CD8-positive, alpha-beta memory T cell (primary cell): ENCODE measurements around the gene CSNK2B. TPM values are rescaled to one million over a fixed set of nuclear protein-coding genes. Genes with fewer than 3 reads are reported as not detected.

Experiments used
- CTCF ChIA-PET: fragments of 350-600 bp; sonication (Branson Sonifier 250); formaldehyde crosslinking; loops from one replicate; lab custom pipeline; 2021; ENCODE audit warnings: antibody characterized with exemption; lab: Charles Lee
- POLR2A ChIA-PET: fragments of 350-600 bp; sonication (Branson Sonifier 250); formaldehyde crosslinking; loops from one replicate; lab custom pipeline; 2021; ENCODE audit warnings: antibody characterized with exemption; lab: Charles Lee
- DNase-seq, 5 donors: peaks; one replicate each; pipeline versions ENCODE4 v3.0.0 to v3.0.0-alpha.2; 2020 to 2022; ENCODE audit warnings: mixed read lengths in 1 of 5
- H3K27ac ChIP-seq: one replicate; pipeline ENCODE4 v1.7.0; 2013; ENCODE audit warnings: low read depth, mild to moderate bottlenecking, low read length, moderate library complexity
- H3K27me3 ChIP-seq: 2 replicates; pipeline ENCODE4 v1.7.0; 2013; ENCODE audit warnings: low read length, mild to moderate bottlenecking; ENCODE audit not compliant: insufficient read depth, poor library complexity, severe bottlenecking
- H3K36me3 ChIP-seq: 2 replicates; pipeline ENCODE4 v1.7.0; 2013; ENCODE audit warnings: mild to moderate bottlenecking, low read length, moderate library complexity; ENCODE audit not compliant: insufficient read depth
- H3K4me1 ChIP-seq: 2 replicates; pipeline ENCODE4 v1.7.0; 2013; ENCODE audit warnings: mild to moderate bottlenecking, low read length, moderate library complexity; ENCODE audit not compliant: insufficient read depth
- H3K4me3 ChIP-seq: 2 replicates; pipeline ENCODE4 v1.7.0; 2013; ENCODE audit warnings: mild to moderate bottlenecking, low read length
- H3K9me3 ChIP-seq: 2 replicates; pipeline ENCODE4 v1.7.0; 2013; ENCODE audit warnings: mild to moderate bottlenecking, low read length
- H3K27ac Mint-ChIP-seq, 8 donors: one replicate each; pipeline ENCODE4 v1.8.0; 2020 to 2021; ENCODE audit warnings: mixed read lengths in 8 of 8, mild to moderate bottlenecking in 6 of 8, inconsistent platforms in 3 of 8, moderate library complexity in 3 of 8
- H3K27me3 Mint-ChIP-seq, 2 donors: one replicate each; pipeline ENCODE4 v1.8.0; 2020 to 2021; ENCODE audit warnings: mixed read lengths in 2 of 2, mild to moderate bottlenecking in 1 of 2, moderate library complexity in 1 of 2
- H3K36me3 Mint-ChIP-seq, 3 donors: one replicate each; pipeline ENCODE4 v1.8.0; 2020 to 2021; ENCODE audit warnings: mixed read lengths in 3 of 3, inconsistent platforms in 1 of 3, mild to moderate bottlenecking in 1 of 3
- H3K4me1 Mint-ChIP-seq, 3 donors: one replicate each; pipeline ENCODE4 v1.8.0; 2020 to 2021; ENCODE audit warnings: mixed read lengths in 3 of 3, inconsistent platforms in 1 of 3, mild to moderate bottlenecking in 1 of 3
- H3K4me3 Mint-ChIP-seq, 7 donors: one replicate each; pipeline ENCODE4 v1.8.0; 2020 to 2021; ENCODE audit warnings: mixed read lengths in 7 of 7, mild to moderate bottlenecking in 6 of 7, moderate library complexity in 4 of 7, inconsistent platforms in 2 of 7
- H3K9me3 Mint-ChIP-seq, 5 donors: one replicate each; pipeline ENCODE4 v1.8.0; 2020 to 2022; ENCODE audit warnings: mixed read lengths in 5 of 5, mild to moderate bottlenecking in 3 of 5, moderate library complexity in 2 of 5, inconsistent platforms in 1 of 5
- polyA plus RNA-seq: library from polyadenylated mRNA; unstranded; fragments of 300-500 nt; fragmentation: Illumina TruSeq; gene quantifications from one replicate; pipeline ENCODE4 v1.2.3, GENCODE V29; 2021
- total RNA-seq, 2 experiments: library from RNA; stranded (reverse); gene quantifications; one replicate each; pipeline ENCODE4 v1.2.3, GENCODE V29; 2021

Gene CSNK2B
- total and polyA plus RNA-seq, 3 experiments from 2014 or later, result 265 to 334 (median 323) TPM

- peaks cover 12% of the 10 kb centered on the region for H3K36me3 ChIP-seq
- no peaks in the 10 kb centered on the region for H3K27me3 ChIP-seq
- peak overlapping the region; percentile 92 for H3K27ac ChIP-seq
- H3K9me3 ChIP-seq, result no peaks in the 10 kb centered on the region
- H3K4me1 ChIP-seq, result peaks cover 56% of the 10 kb centered on the region
- H3K4me3 Mint-ChIP-seq, result peak overlapping the region; percentile 91 to 97 (median 92)
- CTCF ChIA-PET, result interaction anchor here (1.0 to 1.3 kb wide), 4 partner anchors 61 to 203 kb away, joined by 3 to 5 read pairs (median 4); partner anchors contain the start of gene NEU1
- H3K4me3 ChIP-seq, result peak overlapping the region; percentile 98
- H3K4me1 Mint-ChIP-seq, result peaks cover 78 to 95% (median 80%) of the 10 kb centered on the region in 3 donors
- POLR2A ChIA-PET, result interaction anchor here (0.5 to 6.0 kb wide), 8 partner anchors 7 to 256 kb away, joined by 3 to 112 read pairs (median 4); partner anchors contain the start of genes APOM, BAG6, DDX39B and HSPA1B
- no peaks in the 10 kb centered on the region for H3K27me3 Mint-ChIP-seq
- DNase-seq, result peak in 4 of 5 donors; percentile 17 to 43 (median 19)
- H3K27ac Mint-ChIP-seq, result peak overlapping the region; percentile 86 to 98 (median 90)
- peaks cover 0 to 81% (median 4%) of the 10 kb centered on the region in 3 donors for H3K36me3 Mint-ChIP-seq
- H3K9me3 Mint-ChIP-seq, result no peaks in the 10 kb centered on the region
Measured at GRCh38 chr6:31659649-31660380, 6.1 kb upstream of the CSNK2B start.

DNA sequence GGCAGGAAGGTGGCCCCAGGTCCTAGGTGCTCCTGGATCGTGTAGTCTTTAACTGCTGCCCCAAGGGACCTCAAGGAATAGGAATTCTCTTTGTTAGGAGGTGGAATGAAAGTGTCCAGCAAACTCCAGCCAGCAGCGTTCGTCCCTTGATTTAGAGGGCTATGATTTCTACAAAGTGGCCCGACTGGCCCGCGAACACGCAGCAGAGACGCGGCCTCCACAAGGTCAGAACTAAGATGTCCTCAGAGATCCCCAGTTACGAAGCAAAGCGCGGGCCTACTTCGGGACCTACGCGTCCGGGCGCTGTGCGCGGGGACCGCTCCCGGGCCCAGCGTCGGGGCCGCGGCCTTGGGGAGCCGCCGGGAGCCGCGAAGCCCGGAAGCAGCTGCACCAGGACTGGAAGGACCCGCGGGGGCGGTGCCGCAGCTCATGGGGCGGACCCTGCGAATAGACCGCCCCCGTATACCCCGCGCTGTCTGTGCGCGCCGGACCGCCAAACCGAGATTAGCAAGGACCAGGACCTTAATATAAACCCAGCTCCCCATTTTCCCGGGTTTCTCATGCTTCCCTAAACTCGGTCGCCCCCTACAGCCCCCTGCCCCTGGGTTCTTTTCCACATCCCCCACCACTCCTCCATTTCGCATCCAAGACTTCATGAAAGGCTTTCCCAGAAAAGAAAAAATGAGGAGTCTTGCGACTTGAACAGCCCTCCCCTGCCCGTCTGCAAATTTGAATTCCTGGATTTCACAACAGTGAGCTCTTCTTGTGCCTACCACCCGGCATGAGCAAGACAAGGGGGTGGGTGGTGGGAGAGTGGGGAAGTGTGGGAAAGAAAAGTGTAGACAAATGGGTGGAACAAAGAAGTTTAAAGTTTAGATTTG is 5.3 kb upstream of the CSNK2B start, which contains the start of gene C6orf47:
TSS of gene C6orf47 (minus strand) at position 398 of the 881 bp plus-strand sequence. CDS start 831 bp downstream, outside the sequence.
- peaks cover 12% of the 10 kb centered on the region for H3K36me3 ChIP-seq
- CTCF ChIA-PET, result interaction anchor here (0.9 to 4.5 kb wide), 6 partner anchors 8 to 202 kb away, joined by 3 to 39 read pairs (median 4); partner anchors contain the start of genes BAG6 and NEU1
- peak within 1 kb of the TSS; percentile 92 for H3K27ac ChIP-seq
- H3K9me3 ChIP-seq, result no peaks in the 10 kb centered on the region
- Mint-ChIP-seq H3K9me3 (no peaks in the 10 kb centered on the region), H3K4me1 (peaks cover 76 to 88% (median 78%) of the 10 kb centered on the region in 3 donors), H3K36me3 (peaks cover 0 to 78% (median 4%) of the 10 kb centered on the region in 3 donors), H3K27ac (peak within 1 kb of the TSS; percentile 86 to 98 (median 90)), H3K27me3 (no peaks in the 10 kb centered on the region), H3K4me3 (peak within 1 kb of the TSS; percentile 91 to 97 (median 92))
- peak; percentile 68 to 82 (median 74) for DNase-seq
- H3K4me3 ChIP-seq, result peak within 1 kb of the TSS; percentile 98
- no peaks in the 10 kb centered on the region for H3K27me3 ChIP-seq
- POLR2A ChIA-PET, result interaction anchor here (0.5 to 6.0 kb wide), 10 partner anchors 7 to 311 kb away, joined by 3 to 112 read pairs (median 3); partner anchors contain the start of genes APOM, BAG6, DDX39B and DXO
- peaks cover 56% of the 10 kb centered on the region for H3K4me1 ChIP-seq

DNA sequence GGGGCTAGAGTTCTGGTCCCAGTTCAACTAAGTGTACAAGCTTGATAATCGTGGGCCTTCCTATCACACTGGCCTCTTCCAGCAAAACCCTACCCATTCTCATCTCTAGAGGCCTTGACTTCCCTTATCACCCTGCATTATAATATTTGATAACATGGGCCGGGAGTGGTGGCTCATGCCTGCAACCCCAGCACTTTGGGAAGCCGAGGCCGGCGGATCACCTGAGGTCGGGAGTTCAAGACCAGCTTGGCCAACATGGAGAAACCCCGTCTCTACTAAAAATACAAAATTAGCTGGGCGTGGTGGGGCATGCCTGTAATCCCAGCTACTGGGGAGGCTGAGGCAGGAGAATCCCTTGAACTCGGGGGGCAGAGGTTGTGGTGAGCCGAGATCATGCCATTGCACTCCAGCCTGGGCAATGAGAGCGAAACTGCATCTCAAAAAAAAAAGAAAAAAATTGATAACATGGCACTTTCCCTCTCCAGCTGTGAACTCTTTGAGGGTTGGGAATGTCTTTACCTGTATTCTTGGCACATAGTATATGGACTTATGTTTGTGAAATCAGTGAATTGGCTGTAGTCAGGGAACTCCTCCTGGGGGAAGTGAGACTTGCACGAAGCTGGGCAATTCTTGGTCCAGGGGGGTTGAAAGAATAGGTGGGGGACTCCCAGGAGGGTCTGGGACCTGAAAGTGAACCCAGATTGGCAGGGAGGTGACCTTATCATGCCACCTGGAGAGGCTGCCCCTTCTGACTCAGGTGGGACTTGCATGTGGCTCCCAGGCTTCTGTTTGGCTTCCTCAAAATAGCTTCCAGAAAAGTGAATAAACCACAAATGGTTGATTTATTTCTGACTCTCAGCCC is 4.4 kb upstream of the CSNK2B start:
- POLR2A ChIA-PET, result interaction anchor here (0.6 to 6.0 kb wide), 7 partner anchors 8 to 311 kb away, joined by 3 to 112 read pairs (median 4); partner anchors contain the start of genes APOM, BAG6, DDX39B and DXO
- H3K27me3 ChIP-seq, result no peaks in the 10 kb centered on the region
- CTCF ChIA-PET, result interaction anchor here (0.9 to 4.5 kb wide), 7 partner anchors 9 to 202 kb away, joined by 3 to 39 read pairs (median 4); partner anchors contain the start of genes BAG6 and NEU1
- peaks cover 0 to 78% (median 5%) of the 10 kb centered on the region in 3 donors for H3K36me3 Mint-ChIP-seq
- peaks cover 12% of the 10 kb centered on the region for H3K36me3 ChIP-seq
- H3K4me1 ChIP-seq, result peaks cover 60% of the 10 kb centered on the region
- peaks cover 77 to 88% (median 77%) of the 10 kb centered on the region in 3 donors for H3K4me1 Mint-ChIP-seq
- H3K4me3 Mint-ChIP-seq, result peak overlapping the region; percentile 91 to 97 (median 92)
- H3K4me3 ChIP-seq, result no peak overlapping the region
- H3K27ac Mint-ChIP-seq, result peak overlapping the region; percentile 86 to 95 (median 90)
- peak overlapping the region; percentile 92 for H3K27ac ChIP-seq
- no peak for DNase-seq
- no peaks in the 10 kb centered on the region for H3K9me3 Mint-ChIP-seq
- H3K9me3 ChIP-seq, result no peaks in the 10 kb centered on the region
- no peaks in the 10 kb centered on the region for H3K27me3 Mint-ChIP-seq

GRCh38 chr6:31662124-31662723 is 3.7 kb upstream of the CSNK2B start:
- Mint-ChIP-seq H3K27me3 (no peaks in the 10 kb centered on the region), H3K27ac (peak overlapping the region in 6 of 8 donors; percentile 21 to 90 (median 62)), H3K9me3 (no peaks in the 10 kb centered on the region), H3K4me3 (peak overlapping the region; percentile 25 to 97 (median 92)), H3K4me1 (peaks cover 78 to 88% (median 79%) of the 10 kb centered on the region in 3 donors), H3K36me3 (peaks cover 0 to 78% (median 7%) of the 10 kb centered on the region in 3 donors)
- DNase-seq, result no peak
- ChIA-PET POLR2A (interaction anchor here (0.6 to 6.0 kb wide), 5 partner anchors 9 to 1176 kb away, joined by 3 to 112 read pairs (median 3); partner anchors contain the start of genes APOM and BAG6), CTCF (interaction anchor here (1.3 to 4.5 kb wide), 2 partner anchors 10 to 65 kb away, joined by 3 to 39 read pairs; partner anchors contain the start of gene BAG6)
- H3K27me3 ChIP-seq, result no peaks in the 10 kb centered on the region
- H3K27ac ChIP-seq, result no peak overlapping the region
- H3K36me3 ChIP-seq, result peaks cover 13% of the 10 kb centered on the region
- no peak overlapping the region for H3K4me3 ChIP-seq
- H3K4me1 ChIP-seq, result peaks cover 64% of the 10 kb centered on the region
- no peaks in the 10 kb centered on the region for H3K9me3 ChIP-seq

- CTCF ChIA-PET, result interaction anchor here (0.7 to 4.5 kb wide), 8 partner anchors 11 to 612 kb away, joined by 3 to 39 read pairs (median 4); partner anchors contain the start of genes BAG6 and NEU1
Measured at GRCh38 chr6:31663126-31663960, 2.5 kb upstream of the CSNK2B start.

More at GRCh38 chr6:31663126-31663960, 2.5 kb upstream of the CSNK2B start:
- DNase-seq, result no peak
- peaks cover 75 to 88% (median 78%) of the 10 kb centered on the region in 3 donors for H3K4me1 Mint-ChIP-seq
- peak overlapping the region; percentile 85 to 100 (median 96) for H3K27ac Mint-ChIP-seq
- peak overlapping the region; percentile 97 for H3K4me3 ChIP-seq
- POLR2A ChIA-PET, result interaction anchor here (0.6 to 6.0 kb wide), 3 partner anchors 10 to 197 kb away, joined by 3 to 112 read pairs (median 7); partner anchors contain the start of genes APOM, BAG6 and HSPA1B
- H3K9me3 Mint-ChIP-seq, result no peaks in the 10 kb centered on the region
- H3K4me3 Mint-ChIP-seq, result peak overlapping the region; percentile 93 to 99 (median 94)
- no peaks in the 10 kb centered on the region for H3K9me3 ChIP-seq
- peaks cover 63% of the 10 kb centered on the region for H3K4me1 ChIP-seq
- H3K27me3 ChIP-seq, result no peaks in the 10 kb centered on the region
- peak overlapping the region; percentile 97 for H3K27ac ChIP-seq
- H3K36me3 Mint-ChIP-seq, result peaks cover 0 to 78% (median 8%) of the 10 kb centered on the region in 3 donors
- no peaks in the 10 kb centered on the region for H3K27me3 Mint-ChIP-seq
- H3K36me3 ChIP-seq, result peaks cover 19% of the 10 kb centered on the region
